HepG2 (cell line): ENCODE data around the gene RAMP3.

Experiments
- BHLHE40 ChIP-seq: IDR thresholded peaks from 2 replicates; pipeline ENCODE4 v1.6.1; 2011; ENCODE audit warnings: low read length, improper control_type of control experiment
- CHD4 ChIP-seq: fragments of 200-600 bp; sonication (generic); IDR thresholded peaks from 2 replicates; pipeline ENCODE4 v1.7.0; 2017; ENCODE audit warnings: mild to moderate bottlenecking, low read length, borderline replicate concordance
- CTCF ChIP-seq: sonication (generic); formaldehyde crosslinking; IDR thresholded peaks from 2 replicates; pipeline ENCODE4 v1.5.0; 2020; ENCODE audit warnings: mild to moderate bottlenecking, missing genetic modification reagents, moderate library complexity
- EEA1 ChIP-seq: sonication (generic); formaldehyde crosslinking; IDR thresholded peaks from 2 replicates; pipeline ENCODE4 v1.5.1; 2020; ENCODE audit warnings: mild to moderate bottlenecking, missing genetic modification reagents, borderline replicate concordance
- IRX3 ChIP-seq: sonication (generic); formaldehyde crosslinking; IDR thresholded peaks from 2 replicates; pipeline ENCODE4 v1.8.1; 2023; ENCODE audit warnings: mild to moderate bottlenecking, low read depth, missing genetic modification reagents, borderline replicate concordance
- JUNB ChIP-seq: sonication (generic); formaldehyde crosslinking; IDR thresholded peaks from 2 replicates; pipeline ENCODE4 v1.8.0; 2022; ENCODE audit warnings: missing genetic modification reagents, mild to moderate bottlenecking, borderline replicate concordance
- MAZ ChIP-seq, 2 experiments: sonication (generic) in 1 of 2; formaldehyde crosslinking in 1 of 2; IDR thresholded peaks; 2 replicates each; pipeline versions ENCODE4 v1.5.0 to v1.6.1; 2012 to 2020; ENCODE audit warnings: low read depth in 2 of 2, mild to moderate bottlenecking in 2 of 2, borderline replicate concordance in 1 of 2, improper control_type of control experiment in 1 of 2, low read length in 1 of 2, missing genetic modification reagents in 1 of 2, moderate library complexity in 1 of 2
- MTA3 ChIP-seq: sonication (generic); formaldehyde crosslinking; IDR thresholded peaks from 2 replicates; pipeline ENCODE4 v1.4.0; 2020; ENCODE audit warnings: missing genetic modification reagents
- REST ChIP-seq, 2 experiments: IDR thresholded peaks; 2 replicates each; pipeline ENCODE4 v1.6.1; 2011 to 2012; ENCODE audit warnings: low read length in 2 of 2, borderline replicate concordance in 1 of 2, low read depth in 1 of 2, mild to moderate bottlenecking in 1 of 2, moderate library complexity in 1 of 2
- SIN3A ChIP-seq: IDR thresholded peaks from 2 replicates; pipeline ENCODE4 v1.6.1; 2011; ENCODE audit warnings: low read depth, mild to moderate bottlenecking, control low read depth, low read length, borderline replicate concordance
- TAF1 ChIP-seq: sonication (generic); formaldehyde crosslinking; IDR thresholded peaks from 2 replicates; pipeline ENCODE4 v1.4.0; 2020; ENCODE audit warnings: missing genetic modification reagents
- ZBTB33 ChIP-seq: sonication (generic); formaldehyde crosslinking; IDR thresholded peaks from 2 replicates; pipeline ENCODE4 v1.4.0; 2020; ENCODE audit warnings: missing genetic modification reagents
- ZBTB44 ChIP-seq: sonication (generic); formaldehyde crosslinking; IDR thresholded peaks from 2 replicates; pipeline ENCODE4 v1.4.0; 2020; ENCODE audit warnings: missing genetic modification reagents

GRCh38 chr7:45155941-45156340 is 1.6 kb upstream of the RAMP3 start:
- TF ChIP-seq MTA3 (CRISPR knock-in tag) (no peak), CHD4 (no peak), BHLHE40 (no peak), MAZ (IDR thresholded peaks at IDR 0.05; ENCODE audit: borderline replicate concordance, low read depth, low read length) (no peak), MAZ (CRISPR knock-in tag; IDR thresholded peaks at IDR 0.05; ENCODE audit: low read depth) (no peak), TAF1 (no peak), REST (IDR thresholded peaks at IDR 0.05; ENCODE audit: borderline replicate concordance in 1 of 2, low read depth in 1 of 2, low read length in 2 of 2) (no peak), IRX3 (CRISPR knock-in tag) (no peak), JUNB (CRISPR knock-in tag) (no peak), ZBTB44 (CRISPR knock-in tag) (no peak), ZBTB33 (CRISPR knock-in tag) (no peak), EEA1 (CRISPR knock-in tag) (no peak), CTCF (no peak), SIN3A (no peak)
